Right lobe of liver (tissue), 4 donors: ENCODE measurements around the gene CUBN.

ENCODE experiments used
- POLR2A ChIP-seq: fragments of 450-650 bp; IDR thresholded peaks from one replicate; pipeline ENCODE4 v1.6.1; 2017; ENCODE audit warnings: antibody characterized with exemption, mild to moderate bottlenecking
- TF ChIP-seq, protein P1 (sequence below), 4 donors: fragments of 200-600 bp in 3 of 4; fragments of 450-650 bp in 1 of 4; IDR thresholded peaks; one replicate each; pipeline versions ENCODE4 v1.5.1 to v1.8.0; 2016 to 2022; ENCODE audit warnings: antibody characterized with exemption in 4 of 4, mild to moderate bottlenecking in 2 of 4
- donor health status: DM: no; HTN: no; CAD: no.
- donor health status: DM: no; HTN: no; CAD: no.
- donor health status: DM: no; HTN: yes; CAD: no.

DNA sequence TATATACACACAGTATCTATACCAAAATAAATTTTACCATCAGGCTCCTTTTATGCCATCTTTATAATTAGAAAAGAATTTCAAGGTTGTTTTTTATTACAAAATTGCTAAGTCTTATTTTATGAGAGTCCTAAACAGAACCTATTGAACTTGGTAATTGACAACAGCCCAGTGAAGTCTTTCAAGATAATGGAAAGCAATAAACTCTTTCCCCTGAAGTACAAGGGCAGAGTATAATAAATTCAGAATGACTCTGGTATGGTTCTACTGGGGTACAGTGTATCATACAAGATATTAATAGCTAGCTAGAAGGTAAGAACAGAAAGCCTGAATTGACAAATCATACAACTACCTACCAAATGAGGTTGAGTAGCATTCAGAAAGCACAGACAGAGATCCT, 26.2 kb upstream of the CUBN start:
- TF ChIP-seq, protein P1, sequence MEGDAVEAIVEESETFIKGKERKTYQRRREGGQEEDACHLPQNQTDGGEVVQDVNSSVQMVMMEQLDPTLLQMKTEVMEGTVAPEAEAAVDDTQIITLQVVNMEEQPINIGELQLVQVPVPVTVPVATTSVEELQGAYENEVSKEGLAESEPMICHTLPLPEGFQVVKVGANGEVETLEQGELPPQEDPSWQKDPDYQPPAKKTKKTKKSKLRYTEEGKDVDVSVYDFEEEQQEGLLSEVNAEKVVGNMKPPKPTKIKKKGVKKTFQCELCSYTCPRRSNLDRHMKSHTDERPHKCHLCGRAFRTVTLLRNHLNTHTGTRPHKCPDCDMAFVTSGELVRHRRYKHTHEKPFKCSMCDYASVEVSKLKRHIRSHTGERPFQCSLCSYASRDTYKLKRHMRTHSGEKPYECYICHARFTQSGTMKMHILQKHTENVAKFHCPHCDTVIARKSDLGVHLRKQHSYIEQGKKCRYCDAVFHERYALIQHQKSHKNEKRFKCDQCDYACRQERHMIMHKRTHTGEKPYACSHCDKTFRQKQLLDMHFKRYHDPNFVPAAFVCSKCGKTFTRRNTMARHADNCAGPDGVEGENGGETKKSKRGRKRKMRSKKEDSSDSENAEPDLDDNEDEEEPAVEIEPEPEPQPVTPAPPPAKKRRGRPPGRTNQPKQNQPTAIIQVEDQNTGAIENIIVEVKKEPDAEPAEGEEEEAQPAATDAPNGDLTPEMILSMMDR (IDR thresholded peaks at IDR 0.05) = no peak
- no peak for TF ChIP-seq POLR2A
